HG03135 (cell line): ENCODE data around the gene CALCR.

Source experiments
- ATAC-seq: cut with Tn5 transposase; IDR thresholded peaks from one replicate; pipeline ENCODE4 v1.9.1; 2021; ENCODE audit warnings: mild to moderate bottlenecking, moderate library complexity; ENCODE audit not compliant: unreplicated experiment

Gene CALCR

GRCh38 chr7:93461350-93461749 is 113.2 kb downstream of the CALCR start:
- ATAC-seq, result no peak

- ATAC-seq, result no peak
Measured at GRCh38 chr7:93453262-93453661, 121.3 kb downstream of the CALCR start.

- ATAC-seq, result no peak
Measured at GRCh38 chr7:93448176-93448575, 126.3 kb downstream of the CALCR start.

- no peak for ATAC-seq
Measured at GRCh38 chr7:93447509-93447908, 127.0 kb downstream of the CALCR start.

GRCh38 chr7:93442478-93443224 is 131.9 kb downstream of the CALCR start:
- ATAC-seq, result no peak

- ATAC-seq, result no peak
Measured at GRCh38 chr7:93435791-93436190, 138.7 kb downstream of the CALCR start.

- no peak for ATAC-seq
Measured at GRCh38 chr7:93432130-93432529, 142.4 kb downstream of the CALCR start.

GRCh38 chr7:93430917-93431588 is 143.5 kb downstream of the CALCR start:
- ATAC-seq, result no peak

GRCh38 chr7:93429563-93429962 is 145.0 kb downstream of the CALCR start:
- no peak for ATAC-seq

GRCh38 chr7:93427107-93427506 is 147.4 kb downstream of the CALCR start:
- no peak for ATAC-seq

- no peak for ATAC-seq
Measured at GRCh38 chr7:93426155-93426696, 148.3 kb downstream of the CALCR start.

GRCh38 chr7:93414574-93414973 is 159.9 kb downstream of the CALCR start:
- no peak for ATAC-seq

- no peak for ATAC-seq
Measured at GRCh38 chr7:93409324-93409723, 165.2 kb downstream of the CALCR start.

GRCh38 chr7:93407239-93407638 is 167.3 kb downstream of the CALCR start:
- ATAC-seq, result no peak

- ATAC-seq, result no peak
Measured at GRCh38 chr7:93402944-93403343, 171.6 kb downstream of the CALCR start.

GRCh38 chr7:93399642-93400041 is 174.9 kb downstream of the CALCR start:
- no peak for ATAC-seq

- no peak for ATAC-seq
Measured at GRCh38 chr7:93392984-93393383, 181.5 kb downstream of the CALCR start.

GRCh38 chr7:93390660-93391059 is 183.9 kb downstream of the CALCR start:
- ATAC-seq, result no peak

- no peak for ATAC-seq
Measured at GRCh38 chr7:93382362-93382761, 192.2 kb downstream of the CALCR start.

- no peak for ATAC-seq
Measured at GRCh38 chr7:93378131-93378760, 196.3 kb downstream of the CALCR start.

GRCh38 chr7:93375603-93376002 is 198.9 kb downstream of the CALCR start:
- peak; percentile 48 for ATAC-seq
